Right atrium auricular region (tissue), 2 donors: ENCODE measurements around the gene HECTD2. TPM values are rescaled to one million over a fixed set of nuclear protein-coding genes. Genes with fewer than 3 reads are reported as not detected.
A peak's percentile ranks its signal among the peaks of the same experiment; 100 is the strongest.

Experiments
- DNase-seq: peaks from one replicate; pipeline ENCODE4 v3.0.0-alpha.2; 2019; ENCODE audit warnings: low spot score
- H3K27ac ChIP-seq, 2 donors: fragments of 200-600 bp; sonication (generic); 1 replicate in 1 of 2; 2 replicates in 1 of 2; pipeline ENCODE4 v1.5.1; 2016 to 2019
- H3K27me3 ChIP-seq, 2 donors: fragments of 200-600 bp; sonication (generic); one replicate each; pipeline versions ENCODE4 v1.5.1 to v1.6.0; 2017 to 2019
- H3K36me3 ChIP-seq: fragments of 200-600 bp; sonication (generic); one replicate; pipeline ENCODE4 v1.5.1; 2016
- H3K4me1 ChIP-seq, 2 donors: fragments of 200-600 bp; sonication (generic); one replicate each; pipeline versions ENCODE4 v1.5.1 to v1.6.0; 2017 to 2019
- H3K4me3 ChIP-seq, 2 donors: fragments of 200-600 bp; sonication (generic); 1 replicate in 1 of 2; 2 replicates in 1 of 2; pipeline ENCODE4 v1.5.1; 2017 to 2019; ENCODE audit warnings: mild to moderate bottlenecking in 1 of 2, moderate library complexity in 1 of 2
- H3K9me3 ChIP-seq, 2 donors: fragments of 200-600 bp; sonication (generic); one replicate each; pipeline ENCODE4 v1.5.1; 2019
- CTCF ChIP-seq, 2 donors: fragments of 200-600 bp; sonication (generic); IDR thresholded peaks; one replicate each; pipeline ENCODE4 v1.5.1; 2019; ENCODE audit warnings: antibody characterized with exemption in 2 of 2
- total RNA-seq, 2 donors: library from RNA; depleted of rRNA; stranded (reverse); fragments of >200 nt; gene quantifications; one replicate each; pipeline ENCODE4 v1.1.0, GENCODE V29; 2016

The HECTD2 gene
- total RNA-seq, 2 donors from 2014 or later = 6.9 TPM

- H3K27me3 ChIP-seq = no peaks in the 10 kb centered on the region
- peaks cover 0 to 16% of the 10 kb centered on the region in 2 donors for H3K4me1 ChIP-seq
- peak; percentile 93 for DNase-seq
- no peaks in the 10 kb centered on the region for H3K36me3 ChIP-seq
- H3K27ac ChIP-seq = peak overlapping the region; percentile 99
- H3K4me3 ChIP-seq = peak overlapping the region; percentile 80 to 81
- no peaks in the 10 kb centered on the region for H3K9me3 ChIP-seq
- peak in 1 of 2 donors; percentile 22 for TF ChIP-seq CTCF (IDR thresholded peaks at IDR 0.05)
These were observed 875 bp upstream of the HECTD2 start for GRCh38 chr10:91409069-91409868.

DNA sequence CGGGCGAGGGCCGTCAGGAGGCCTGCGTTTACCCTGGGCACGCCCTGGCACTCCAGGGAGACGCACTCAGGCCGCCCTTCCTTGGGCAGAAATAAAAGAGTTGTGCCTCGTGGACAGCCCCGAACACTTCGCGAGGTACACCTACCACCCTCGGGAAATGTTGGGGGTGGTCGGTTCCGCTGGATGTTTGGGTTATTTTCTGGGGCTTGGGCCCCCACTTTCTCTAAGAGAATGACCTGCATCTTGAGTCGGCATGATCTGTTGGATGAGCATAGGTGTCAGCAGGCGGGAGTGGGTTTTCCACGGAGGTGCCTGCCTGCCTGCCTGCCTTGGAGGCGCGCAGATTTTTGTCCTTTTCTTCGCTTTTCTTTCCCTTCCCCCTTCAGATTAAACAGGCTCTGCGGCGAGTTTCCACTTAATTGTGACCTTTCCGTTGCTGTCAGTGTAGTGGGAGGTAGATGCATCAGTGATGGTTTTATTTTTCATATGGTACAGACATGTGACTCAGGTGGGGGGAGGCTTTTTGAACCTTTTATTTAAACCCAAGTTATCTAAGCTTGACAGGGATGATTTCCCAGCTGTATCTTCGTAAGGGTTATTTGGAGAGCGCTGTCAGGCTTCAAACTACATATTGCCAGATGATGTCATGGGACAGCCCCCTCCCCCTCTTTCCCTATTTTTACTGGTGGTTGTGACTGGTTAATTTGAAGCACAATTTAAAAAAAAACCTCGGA is 661 bp downstream of the HECTD2 start:
- H3K4me1 ChIP-seq = peaks cover 0 to 16% of the 10 kb centered on the region in 2 donors
- H3K4me3 ChIP-seq = peak overlapping the region; percentile 80 to 81
- no peak for DNase-seq
- TF ChIP-seq CTCF (IDR thresholded peaks at IDR 0.05) = no peak
- H3K9me3 ChIP-seq = no peaks in the 10 kb centered on the region
- peak overlapping the region; percentile 99 for H3K27ac ChIP-seq
- H3K36me3 ChIP-seq = no peaks in the 10 kb centered on the region
- H3K27me3 ChIP-seq = no peaks in the 10 kb centered on the region

GRCh38 chr10:91411621-91412020 is 1.5 kb downstream of the HECTD2 start:
- Histone ChIP-seq H3K9me3 (no peaks in the 10 kb centered on the region), H3K27ac (no peak overlapping the region), H3K4me1 (peaks cover 0 to 16% of the 10 kb centered on the region in 2 donors), H3K36me3 (no peaks in the 10 kb centered on the region), H3K27me3 (no peaks in the 10 kb centered on the region), H3K4me3 (peak overlapping the region in 1 of 2 donors; percentile 81)
- no peak for TF ChIP-seq CTCF (IDR thresholded peaks at IDR 0.05)
- no peak for DNase-seq

- peaks cover 0 to 20% of the 10 kb centered on the region in 2 donors for H3K4me1 ChIP-seq
These were observed 2.4 kb downstream of the HECTD2 start for GRCh38 chr10:91412354-91413087.

More at GRCh38 chr10:91412354-91413087, 2.4 kb downstream of the HECTD2 start:
- H3K36me3 ChIP-seq = no peaks in the 10 kb centered on the region
- DNase-seq = no peak
- no peak for TF ChIP-seq CTCF (IDR thresholded peaks at IDR 0.05)
- H3K27ac ChIP-seq = no peak overlapping the region
- no peak overlapping the region for H3K4me3 ChIP-seq
- H3K9me3 ChIP-seq = no peaks in the 10 kb centered on the region
- no peaks in the 10 kb centered on the region for H3K27me3 ChIP-seq
